Endothelial cell of umbilical vein (primary cell): ENCODE results near the gene OTULIN. TPM values are rescaled to one million over a fixed set of nuclear protein-coding genes. Genes with fewer than 3 reads are reported as not detected.

Source experiments
- BruUV-seq: library from RNA; stranded (reverse); fragments of 400-500 nt; replicated peaks from 2 replicates; lab custom pipeline; 2021; lab: Mats Ljungman, UMichigan
- CTCF ChIA-PET: fragments of 300-600, 350-600 bp; sonication (Branson Sonifier 250); formaldehyde crosslinking; loops from one replicate; lab custom pipeline; 2021; ENCODE audit warnings: antibody characterized with exemption, inconsistent platforms; lab: Charles Lee
- POLR2A ChIA-PET: fragments of 300-600, 350-600 bp; sonication (Branson Sonifier 250); formaldehyde crosslinking; loops from one replicate; lab custom pipeline; 2021; ENCODE audit warnings: antibody characterized with exemption, inconsistent platforms; lab: Charles Lee
- DNase-seq: peaks from one replicate; pipeline ENCODE4 v3.0.0-alpha.2; 2011; ENCODE audit warnings: low read depth, low spot score
- FAIRE-seq: peaks from 2 replicates; lab custom pipeline; 2011; peaks lifted over from hg19 to GRCh38; lab: Jason Lieb, UNC
- H2AFZ ChIP-seq: 2 replicates; pipeline ENCODE4 v1.6.0; 2012; ENCODE audit warnings: low read depth, low read length, control low read depth, inconsistent platforms
- H3K27ac ChIP-seq: 2 replicates; pipeline ENCODE4 v1.5.1; 2011; ENCODE audit warnings: low read depth, mild to moderate bottlenecking, control low read depth, low read length, moderate library complexity; ENCODE audit not compliant: insufficient read depth
- H3K27me3 ChIP-seq, 2 experiments: 2 replicates each; pipeline versions ENCODE4 v1.6.0 to v1.6.1; 2011; ENCODE audit warnings: low read length in 2 of 2, mixed read lengths in 1 of 2; ENCODE audit not compliant: control insufficient read depth in 2 of 2, insufficient read depth in 2 of 2
- H3K36me3 ChIP-seq, 2 experiments: 2 replicates in 1 of 2; 3 replicates in 1 of 2; pipeline ENCODE4 v1.5.1; 2011; ENCODE audit warnings: low read length in 2 of 2, mild to moderate bottlenecking in 1 of 2, moderate library complexity in 1 of 2; ENCODE audit not compliant: control insufficient read depth in 2 of 2, insufficient read depth in 2 of 2; ENCODE audit errors: extremely low read depth in 1 of 2
- H3K4me1 ChIP-seq: 3 replicates; pipeline ENCODE4 v1.5.1; 2011; ENCODE audit warnings: mild to moderate bottlenecking, low read length; ENCODE audit not compliant: control insufficient read depth, insufficient read depth; ENCODE audit errors: extremely low read depth
- H3K4me2 ChIP-seq: 2 replicates; pipeline ENCODE4 v1.6.1; 2011; ENCODE audit warnings: low read length, control low read depth, mixed read lengths; ENCODE audit not compliant: insufficient read depth
- H3K4me3 ChIP-seq, 3 experiments: fragments of 200-600 bp in 1 of 3; sonication (generic), shearing (Covaris generic) in 1 of 3; replicated peaks in 1 of 3; 2 replicates each; pipeline ENCODE4 v1.5.1; 2011 to 2016; ENCODE audit warnings: control low read depth in 3 of 3, low read length in 3 of 3, mild to moderate bottlenecking in 2 of 3, inconsistent platforms in 1 of 3, low read depth in 1 of 3, moderate library complexity in 1 of 3; ENCODE audit not compliant: insufficient read depth in 1 of 3
- H3K79me2 ChIP-seq: 2 replicates; pipeline ENCODE4 v1.6.0; 2012; ENCODE audit warnings: low read length, inconsistent platforms; ENCODE audit not compliant: control insufficient read depth, insufficient read depth
- H3K9ac ChIP-seq: replicated peaks from 2 replicates; pipeline ENCODE3; 2011; ENCODE audit warnings: low read length, control low read depth; ENCODE audit not compliant: insufficient read depth; ENCODE audit errors: extremely low read depth
- H3K9me1 ChIP-seq: replicated peaks from 3 replicates; pipeline ENCODE4 v1.6.0; 2011; ENCODE audit warnings: mild to moderate bottlenecking, low read length; ENCODE audit not compliant: control insufficient read depth, insufficient read depth; ENCODE audit errors: extremely low read depth
- H3K9me3 ChIP-seq: replicated peaks from 2 replicates; pipeline ENCODE4 v1.5.1; 2012; ENCODE audit warnings: low read length, inconsistent platforms; ENCODE audit not compliant: control insufficient read depth, insufficient read depth
- H4K20me1 ChIP-seq: replicated peaks from 2 replicates; pipeline ENCODE3; 2011; ENCODE audit warnings: mild to moderate bottlenecking, low read length; ENCODE audit not compliant: control insufficient read depth, insufficient read depth; ENCODE audit errors: extremely low read depth
- EZH2 ChIP-seq: IDR thresholded peaks from 2 replicates; pipeline ENCODE4 v1.6.1; 2012; ENCODE audit warnings: borderline replicate concordance, low read depth, mild to moderate bottlenecking, moderate library complexity, low read length, inconsistent platforms; ENCODE audit not compliant: severe bottlenecking
- FOS ChIP-seq: IDR thresholded peaks from 2 replicates; pipeline ENCODE4 v1.6.1; 2011; ENCODE audit warnings: mild to moderate bottlenecking, low read length, moderate library complexity, borderline replicate concordance; ENCODE audit not compliant: insufficient read depth
- GATA2 ChIP-seq: IDR thresholded peaks from 2 replicates; pipeline ENCODE4 v1.7.0; 2011; ENCODE audit warnings: low read depth, mild to moderate bottlenecking, moderate library complexity, mixed read lengths, low read length; ENCODE audit not compliant: insufficient read length, insufficient read depth
- JUN ChIP-seq: IDR thresholded peaks from 2 replicates; pipeline ENCODE4 v1.6.1; 2011; ENCODE audit warnings: borderline replicate concordance, low read depth; ENCODE audit not compliant: insufficient read length, insufficient read depth
- MYC ChIP-seq: IDR thresholded peaks from one replicate; pipeline ENCODE4 v1.6.1; 2011; ENCODE audit warnings: mild to moderate bottlenecking, low read depth, low read length
- POLR2A ChIP-seq: IDR thresholded peaks from 2 replicates; pipeline ENCODE4 v1.6.1; 2012; ENCODE audit warnings: low read depth, mild to moderate bottlenecking, control low read depth, low read length
- POLR2AphosphoS5 ChIP-seq: IDR thresholded peaks from 2 replicates; pipeline ENCODE4 v1.6.1; 2012; ENCODE audit warnings: low read depth, mild to moderate bottlenecking, control low read depth, low read length, moderate library complexity; ENCODE audit not compliant: insufficient read depth
- dilution Hi-C: fragments of 300-500 bp; cut with MboI; formaldehyde crosslinking; loops from one replicate; pipeline ENCODE4 v1.15.0; 2019; ENCODE audit warnings: low sequenced_read_pairs; ENCODE audit not compliant: extremely low pct_ligation_motif_present
- intact Hi-C: fragments of 100-400 bp; cut with micrococcal nuclease; formaldehyde crosslinking; loops from one replicate; pipeline ENCODE4 v1.10.0; 2022
- polyA plus RNA-seq, 4 experiments: library from polyadenylated mRNA; depleted of rRNA in 3 of 4; stranded (reverse) in 3 of 4; unstranded in 1 of 4; fragments of >200 nt; gene quantifications; 2 replicates each; pipeline versions ENCODE4 v1.2.1 to v1.2.3, GENCODE V29; 2011 to 2012; ENCODE audit warnings: missing spikeins in 1 of 4
- total RNA-seq: library from RNA; stranded (reverse); gene quantifications from 2 replicates; pipeline ENCODE4 v1.2.3, GENCODE V29; 2021
- TF ChIP-seq, protein P1 (sequence below), 2 donors: IDR thresholded peaks; 1 replicate in 1 of 2; 2 replicates in 1 of 2; pipeline ENCODE4 v1.5.1; 2011; ENCODE audit warnings: low read length in 2 of 2, mild to moderate bottlenecking in 2 of 2, moderate library complexity in 2 of 2, control low read depth in 1 of 2, inconsistent platforms in 1 of 2, low read depth in 1 of 2; ENCODE audit not compliant: insufficient read depth in 1 of 2; ENCODE audit errors: extremely low read depth in 1 of 2
- TF ChIP-seq, protein P2 (sequence below): IDR thresholded peaks from 2 replicates; pipeline ENCODE4 v1.6.1; 2011; ENCODE audit not compliant: insufficient read depth, insufficient read length

Gene OTULIN
- total and polyA plus RNA-seq, 2 donors (not counting 3 experiments of a cell fraction or from before 2014, with no cell fraction given): 7.8 to 30.2 TPM

DNA sequence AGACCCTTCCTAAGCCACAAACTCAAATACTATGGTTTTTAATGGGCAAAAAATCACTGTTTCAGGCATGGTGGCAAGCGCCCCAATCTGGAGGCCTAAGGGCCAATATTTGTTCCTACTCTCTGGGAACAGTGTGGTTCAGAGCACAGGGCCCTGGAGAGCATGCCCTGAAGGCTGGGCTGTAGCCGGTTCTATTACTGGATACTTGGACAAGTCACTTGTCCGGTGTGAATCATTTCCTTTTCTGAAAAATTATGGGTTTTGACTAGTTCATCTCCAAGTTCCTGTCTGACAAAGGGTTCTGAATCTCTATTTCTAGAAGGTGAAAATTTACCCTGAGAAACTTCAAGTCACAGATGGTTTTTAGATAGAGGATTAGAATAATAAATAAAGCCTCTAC lies 75.0 kb downstream of the OTULIN start:
- POLR2A ChIA-PET: no interaction called here
- intact Hi-C loops: loop anchor here (1.0 to 2.0 kb wide), 3 partner anchors 17 to 132 kb away; partner anchors contain the start of gene ANKH

More for the DNA sequence above, 75.0 kb downstream of the OTULIN start:
- H3K9me3 ChIP-seq: no peaks in the 10 kb centered on the region
- H2AFZ ChIP-seq: no peak overlapping the region
- H3K4me1 ChIP-seq: peaks cover 17% of the 10 kb centered on the region
- CTCF ChIA-PET: no interaction called here
- dilution Hi-C loops: loop anchor here (25.0 kb wide), 1 partner anchor 273 kb away; no protein-coding TSS in a partner anchor
- peak; percentile 79 for DNase-seq
- no peaks in the 10 kb centered on the region for H3K9me1 ChIP-seq
- TF ChIP-seq FOS (peak; percentile 86), EZH2 (no peak), GATA2 (peak; percentile 12), POLR2AphosphoS5 (peak; percentile 52), POLR2A (no peak), JUN (peak; percentile 72), MYC (no peak)
- TF ChIP-seq, protein P1, sequence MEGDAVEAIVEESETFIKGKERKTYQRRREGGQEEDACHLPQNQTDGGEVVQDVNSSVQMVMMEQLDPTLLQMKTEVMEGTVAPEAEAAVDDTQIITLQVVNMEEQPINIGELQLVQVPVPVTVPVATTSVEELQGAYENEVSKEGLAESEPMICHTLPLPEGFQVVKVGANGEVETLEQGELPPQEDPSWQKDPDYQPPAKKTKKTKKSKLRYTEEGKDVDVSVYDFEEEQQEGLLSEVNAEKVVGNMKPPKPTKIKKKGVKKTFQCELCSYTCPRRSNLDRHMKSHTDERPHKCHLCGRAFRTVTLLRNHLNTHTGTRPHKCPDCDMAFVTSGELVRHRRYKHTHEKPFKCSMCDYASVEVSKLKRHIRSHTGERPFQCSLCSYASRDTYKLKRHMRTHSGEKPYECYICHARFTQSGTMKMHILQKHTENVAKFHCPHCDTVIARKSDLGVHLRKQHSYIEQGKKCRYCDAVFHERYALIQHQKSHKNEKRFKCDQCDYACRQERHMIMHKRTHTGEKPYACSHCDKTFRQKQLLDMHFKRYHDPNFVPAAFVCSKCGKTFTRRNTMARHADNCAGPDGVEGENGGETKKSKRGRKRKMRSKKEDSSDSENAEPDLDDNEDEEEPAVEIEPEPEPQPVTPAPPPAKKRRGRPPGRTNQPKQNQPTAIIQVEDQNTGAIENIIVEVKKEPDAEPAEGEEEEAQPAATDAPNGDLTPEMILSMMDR (IDR thresholded peaks at IDR 0.05; ENCODE audit: extremely low read depth in 1 of 2, insufficient read depth in 1 of 2, low read depth in 1 of 2, low read length in 2 of 2): no peak
- TF ChIP-seq, protein P2, sequence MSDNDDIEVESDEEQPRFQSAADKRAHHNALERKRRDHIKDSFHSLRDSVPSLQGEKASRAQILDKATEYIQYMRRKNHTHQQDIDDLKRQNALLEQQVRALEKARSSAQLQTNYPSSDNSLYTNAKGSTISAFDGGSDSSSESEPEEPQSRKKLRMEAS: no peak
- no TSS peak for BruUV-seq
- H3K36me3 ChIP-seq: no peaks in the 10 kb centered on the region
- peak overlapping the region; percentile 2 for H3K4me2 ChIP-seq
- H3K27me3 ChIP-seq: no peaks in the 10 kb centered on the region
- H3K79me2 ChIP-seq: no peaks in the 10 kb centered on the region
- H4K20me1 ChIP-seq: no peaks in the 10 kb centered on the region
- H3K9ac ChIP-seq: peak overlapping the region; percentile 19
- FAIRE-seq: peak; percentile 85
- H3K27ac ChIP-seq: peak overlapping the region; percentile 58
- H3K4me3 ChIP-seq: no peak overlapping the region
